Measurements from ENCODE around the gene ARMC5.

DNA sequence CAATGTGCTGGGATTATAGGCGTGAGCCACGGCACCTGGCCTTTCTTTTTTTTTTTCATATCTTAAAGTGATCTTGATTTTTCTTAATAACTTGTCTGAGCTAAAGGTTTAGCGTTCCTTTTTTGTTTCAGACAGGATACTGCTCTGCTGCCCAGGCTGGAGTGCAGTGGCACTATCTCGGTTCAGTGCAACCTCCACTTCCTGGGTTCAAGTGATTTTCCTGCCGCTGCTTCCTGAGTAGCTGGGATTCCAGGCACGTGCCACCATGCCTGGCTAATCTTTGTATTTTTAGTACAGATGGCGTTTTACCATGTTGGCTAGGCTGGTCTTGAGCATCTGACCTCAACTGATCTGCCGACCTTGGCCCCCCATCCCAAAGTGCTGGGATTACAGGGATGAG, 44.9 kb downstream of the ARMC5 start:
- TF ChIP-seq GATA3 (IDR thresholded peaks at IDR 0.05; ENCODE audit: low read depth, low read length) (no peak), GATA2 (IDR thresholded peaks at IDR 0.05; ENCODE audit: low read depth, low read length) (no peak)
